ENCODE measurements around the gene RUFY1.

GRCh38 chr5:179620703-179621350 lies 70.5 kb downstream of the RUFY1 start:
- TF ChIP-seq ZMAT4 (CRISPR knock-in tag; IDR thresholded peaks at IDR 0.05) (no peak), SP1 (CRISPR knock-in tag; conservative IDR thresholded peaks at IDR 0.05) (no peak), ZBTB43 (CRISPR knock-in tag; IDR thresholded peaks at IDR 0.05) (no peak), CTCF (IDR thresholded peaks at IDR 0.05) (no peak), ZNF263 (CRISPR knock-in tag; IDR thresholded peaks at IDR 0.05; ENCODE audit: low read depth) (no peak), ZBTB21 (CRISPR knock-in tag; IDR thresholded peaks at IDR 0.05; ENCODE audit: borderline replicate concordance) (no peak), CBFB (CRISPR knock-in tag; IDR thresholded peaks at IDR 0.05; ENCODE audit: low read depth) (no peak), CREB1 (CRISPR knock-in tag; IDR thresholded peaks at IDR 0.05) (no peak), E2F1 (CRISPR knock-in tag; IDR thresholded peaks at IDR 0.05) (no peak), NR3C1 (CRISPR knock-in tag; conservative IDR thresholded peaks at IDR 0.05; ENCODE audit: low read depth) (no peak), TEAD1 (CRISPR knock-in tag; IDR thresholded peaks at IDR 0.05) (no peak)
- TF ChIP-seq, protein P1, sequence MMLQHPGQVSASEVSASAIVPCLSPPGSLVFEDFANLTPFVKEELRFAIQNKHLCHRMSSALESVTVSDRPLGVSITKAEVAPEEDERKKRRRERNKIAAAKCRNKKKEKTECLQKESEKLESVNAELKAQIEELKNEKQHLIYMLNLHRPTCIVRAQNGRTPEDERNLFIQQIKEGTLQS (CRISPR knock-in tag; conservative IDR thresholded peaks at IDR 0.05) = no peak
- TF ChIP-seq, protein P2, sequence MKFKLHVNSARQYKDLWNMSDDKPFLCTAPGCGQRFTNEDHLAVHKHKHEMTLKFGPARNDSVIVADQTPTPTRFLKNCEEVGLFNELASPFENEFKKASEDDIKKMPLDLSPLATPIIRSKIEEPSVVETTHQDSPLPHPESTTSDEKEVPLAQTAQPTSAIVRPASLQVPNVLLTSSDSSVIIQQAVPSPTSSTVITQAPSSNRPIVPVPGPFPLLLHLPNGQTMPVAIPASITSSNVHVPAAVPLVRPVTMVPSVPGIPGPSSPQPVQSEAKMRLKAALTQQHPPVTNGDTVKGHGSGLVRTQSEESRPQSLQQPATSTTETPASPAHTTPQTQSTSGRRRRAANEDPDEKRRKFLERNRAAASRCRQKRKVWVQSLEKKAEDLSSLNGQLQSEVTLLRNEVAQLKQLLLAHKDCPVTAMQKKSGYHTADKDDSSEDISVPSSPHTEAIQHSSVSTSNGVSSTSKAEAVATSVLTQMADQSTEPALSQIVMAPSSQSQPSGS (CRISPR knock-in tag; IDR thresholded peaks at IDR 0.05; ENCODE audit: borderline replicate concordance, low read depth) = no peak
- TF ChIP-seq, protein P3, sequence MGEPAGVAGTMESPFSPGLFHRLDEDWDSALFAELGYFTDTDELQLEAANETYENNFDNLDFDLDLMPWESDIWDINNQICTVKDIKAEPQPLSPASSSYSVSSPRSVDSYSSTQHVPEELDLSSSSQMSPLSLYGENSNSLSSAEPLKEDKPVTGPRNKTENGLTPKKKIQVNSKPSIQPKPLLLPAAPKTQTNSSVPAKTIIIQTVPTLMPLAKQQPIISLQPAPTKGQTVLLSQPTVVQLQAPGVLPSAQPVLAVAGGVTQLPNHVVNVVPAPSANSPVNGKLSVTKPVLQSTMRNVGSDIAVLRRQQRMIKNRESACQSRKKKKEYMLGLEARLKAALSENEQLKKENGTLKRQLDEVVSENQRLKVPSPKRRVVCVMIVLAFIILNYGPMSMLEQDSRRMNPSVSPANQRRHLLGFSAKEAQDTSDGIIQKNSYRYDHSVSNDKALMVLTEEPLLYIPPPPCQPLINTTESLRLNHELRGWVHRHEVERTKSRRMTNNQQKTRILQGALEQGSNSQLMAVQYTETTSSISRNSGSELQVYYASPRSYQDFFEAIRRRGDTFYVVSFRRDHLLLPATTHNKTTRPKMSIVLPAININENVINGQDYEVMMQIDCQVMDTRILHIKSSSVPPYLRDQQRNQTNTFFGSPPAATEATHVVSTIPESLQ (CRISPR knock-in tag; IDR thresholded peaks at IDR 0.05) = no peak
